HEK293 (cell line): ENCODE data around the gene ING5.

Experiments
- ATF2 ChIP-seq: fragments of 450-650 bp; formaldehyde crosslinking; IDR thresholded peaks from 2 replicates; pipeline ENCODE4 v1.5.1; 2016; ENCODE audit warnings: missing biosample characterization, missing genetic modification characterization, low read depth
- CTCF ChIP-seq: fragments of 450-650 bp; formaldehyde crosslinking; IDR thresholded peaks from 2 replicates; pipeline ENCODE4 v1.5.1; 2016; ENCODE audit warnings: missing biosample characterization, missing genetic modification characterization
- PRDM10 ChIP-seq: fragments of 450-650 bp; formaldehyde crosslinking; IDR thresholded peaks from 2 replicates; pipeline ENCODE4 v1.5.1; 2016; ENCODE audit warnings: missing biosample characterization, missing genetic modification characterization
- REST ChIP-seq: fragments of 450-650 bp; formaldehyde crosslinking; IDR thresholded peaks from 2 replicates; pipeline ENCODE4 v1.5.1; 2016; ENCODE audit warnings: missing biosample characterization, missing genetic modification characterization
- SALL2 ChIP-seq: fragments of 450-650 bp; formaldehyde crosslinking; IDR thresholded peaks from 2 replicates; pipeline ENCODE4 v1.5.0; 2017; ENCODE audit warnings: missing biosample characterization, mild to moderate bottlenecking, missing genetic modification characterization, borderline replicate concordance
- SP7 ChIP-seq: fragments of 450-650 bp; formaldehyde crosslinking; IDR thresholded peaks from 2 replicates; pipeline ENCODE4 v1.5.1; 2016; ENCODE audit warnings: missing biosample characterization, missing genetic modification characterization
- YY1 ChIP-seq: fragments of 450-650 bp; formaldehyde crosslinking; IDR thresholded peaks from 2 replicates; pipeline ENCODE4 v1.5.1; 2018; ENCODE audit warnings: missing biosample characterization, missing genetic modification characterization
- ZBTB11 ChIP-seq: fragments of 450-650 bp; formaldehyde crosslinking; conservative IDR thresholded peaks from 2 replicates; pipeline ENCODE4 v1.5.1; 2016; ENCODE audit warnings: low read depth, missing biosample characterization, missing genetic modification characterization
- ZBTB26 ChIP-seq: fragments of 450-650 bp; formaldehyde crosslinking; optimal IDR thresholded peaks from 2 replicates; pipeline ENCODE3; 2016; ENCODE audit warnings: missing biosample characterization, mild to moderate bottlenecking, missing genetic modification characterization
- ZFHX2 ChIP-seq: fragments of 450-650 bp; formaldehyde crosslinking; conservative IDR thresholded peaks from 2 replicates; pipeline ENCODE4 v1.5.1; 2016; ENCODE audit warnings: missing biosample characterization, missing genetic modification characterization
- ZNF202 ChIP-seq: fragments of 450-650 bp; formaldehyde crosslinking; IDR thresholded peaks from 2 replicates; pipeline ENCODE4 v1.5.1; 2016; ENCODE audit warnings: missing biosample characterization, missing genetic modification characterization, borderline replicate concordance
- ZNF423 ChIP-seq: fragments of 450-650 bp; formaldehyde crosslinking; IDR thresholded peaks from 2 replicates; pipeline ENCODE4 v1.5.1; 2016; ENCODE audit warnings: missing biosample characterization, missing genetic modification characterization
- ZNF555 ChIP-seq: fragments of 450-650 bp; formaldehyde crosslinking; conservative IDR thresholded peaks from 2 replicates; pipeline ENCODE4 v1.5.1; 2017; ENCODE audit warnings: missing biosample characterization, mild to moderate bottlenecking, missing genetic modification characterization, inconsistent platforms
- ZSCAN23 ChIP-seq: fragments of 450-650 bp; formaldehyde crosslinking; IDR thresholded peaks from 2 replicates; pipeline ENCODE4 v1.5.1; 2016; ENCODE audit warnings: missing biosample characterization, missing genetic modification characterization

- no peak for TF ChIP-seq CTCF (tag by site-specific recombination)
- no peak for TF ChIP-seq ZBTB11 (tag by site-specific recombination)
- no peak for TF ChIP-seq ZNF202 (tag by site-specific recombination)
- no peak for TF ChIP-seq REST (tag by site-specific recombination)
- no peak for TF ChIP-seq ZNF423
- no peak for TF ChIP-seq SALL2
- TF ChIP-seq ZSCAN23 (tag by site-specific recombination): no peak
- no peak for TF ChIP-seq ZBTB26 (tag by site-specific recombination)
- TF ChIP-seq YY1 (tag by site-specific recombination): no peak
- no peak for TF ChIP-seq ATF2 (tag by site-specific recombination)
- TF ChIP-seq ZFHX2 (tag by site-specific recombination): no peak
- no peak for TF ChIP-seq SP7
- no peak for TF ChIP-seq ZNF555
- no peak for TF ChIP-seq PRDM10 (tag by site-specific recombination)
These were observed 50.4 kb downstream of the ING5 start for GRCh38 chr2:241752253-241752652.
